CD4-positive, alpha-beta T cell treated with Interleukin-21 for 1 hour (primary cell): ENCODE data around the gene GAPDH.
"Not testable (repeated sequence)": the region's sequence is repeated elsewhere in the genome, so short reads cannot be mapped to it uniquely, and the experiment has no call there.

Experiments used
- DNase-seq: peaks from one replicate; pipeline ENCODE4 v3.0.0-alpha.2; 2020

GAPDH gene

GRCh38 chr12:6569786-6570185, 35.5 kb downstream of the GAPDH start:
- no peak for DNase-seq

GRCh38 chr12:6570264-6570887, 36.1 kb downstream of the GAPDH start:
- peak; percentile 52 for DNase-seq

- DNase-seq = no peak
These were observed 38.7 kb downstream of the GAPDH start for GRCh38 chr12:6573001-6573400.

GRCh38 chr12:6574576-6575295, 40.4 kb downstream of the GAPDH start:
- DNase-seq = no peak

GRCh38 chr12:6575648-6576047, 41.3 kb downstream of the GAPDH start:
- DNase-seq = no peak

- DNase-seq = no peak
These were observed 47.9 kb downstream of the GAPDH start for GRCh38 chr12:6582196-6582595.

- no peak for DNase-seq
These were observed 48.6 kb downstream of the GAPDH start for GRCh38 chr12:6582959-6583358.

GRCh38 chr12:6584293-6584692, 50.0 kb downstream of the GAPDH start:
- no peak for DNase-seq

- not testable (repeated sequence) for DNase-seq
These were observed 52.3 kb downstream of the GAPDH start for GRCh38 chr12:6586569-6586968.
